Measurements from ENCODE around the gene DDX49. TPM values are rescaled to one million over a fixed set of nuclear protein-coding genes. Genes with fewer than 3 reads are reported as not detected.

Gene DDX49
- total RNA-seq, 1 experiment from 2014 or later = 51.9 TPM

DNA sequence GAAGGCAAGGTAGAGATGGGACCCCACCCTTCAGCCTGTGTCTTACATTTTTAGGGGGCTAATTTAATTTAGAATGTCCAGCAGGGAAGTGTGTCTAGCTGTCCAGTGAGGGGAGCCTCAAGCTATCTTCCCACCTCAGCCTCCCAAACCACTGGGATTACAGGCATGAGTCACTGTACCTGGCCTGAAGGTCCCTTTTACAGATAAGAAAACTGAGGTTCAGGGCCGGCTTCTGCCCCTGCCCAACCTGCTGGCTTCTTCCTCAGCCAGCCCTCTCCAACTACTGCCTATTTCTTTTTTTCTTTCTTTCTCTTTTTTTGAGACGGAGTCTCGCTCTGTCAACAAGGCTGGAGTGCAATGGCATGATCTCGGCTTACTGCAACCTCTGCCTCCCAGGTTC, 40.9 kb downstream of the DDX49 start:
- H2AFZ ChIP-seq (ENCODE audit: low read depth, low read length, poor library complexity, severe bottlenecking) = no peak overlapping the region
- CTCF ChIA-PET = no interaction called here
- no peaks in the 10 kb centered on the region for H3K27me3 ChIP-seq (ENCODE audit: insufficient read depth, low read length)
- ATAC-seq (no peak), DNase-seq (ENCODE audit: low read depth, low spot score) (no peak)
- intact Hi-C loops (cut with micrococcal nuclease) = no loop called here
- H3K9me2 ChIP-seq (ENCODE audit: insufficient read depth) = no peaks in the 10 kb centered on the region
- RAD21 ChIA-PET (ENCODE audit: low non-redundant PET in 1 of 2, low total read pairs in 2 of 2, uncharacterized antibody in 2 of 2, unreplicated experiment in 2 of 2) = no interaction called here
- no peak overlapping the region for H3K27ac ChIP-seq (ENCODE audit: low read depth, low read length)
- H3K9me3 ChIP-seq (ENCODE audit: control insufficient read depth in 1 of 2, insufficient read depth in 1 of 2, low read depth in 1 of 2, low read length in 2 of 2) = no peaks in the 10 kb centered on the region
- H3K4me3 ChIP-seq (replicated peaks in 1 of 2; ENCODE audit: low read depth in 1 of 2, low read length in 2 of 2) = no peak overlapping the region
- BruUV-seq (replicated peaks) = no TSS peak
- TF ChIP-seq CBX3 (IDR thresholded peaks at IDR 0.05; ENCODE audit: low read depth) (no peak), SRF (IDR thresholded peaks at IDR 0.05; ENCODE audit: low read depth) (no peak), ZFX (IDR thresholded peaks at IDR 0.05) (no peak), FOSL1 (IDR thresholded peaks at IDR 0.05; ENCODE audit: low read depth) (no peak), ZNF274 (IDR thresholded peaks at IDR 0.05; ENCODE audit: low read depth, low read length) (no peak), POLR2AphosphoS5 (IDR thresholded peaks at IDR 0.05; ENCODE audit: low read depth, low read length) (no peak), EGR1 (IDR thresholded peaks at IDR 0.05; ENCODE audit: low read depth) (no peak), EZH2 (IDR thresholded peaks at IDR 0.05) (no peak), ELF1 (IDR thresholded peaks at IDR 0.05; ENCODE audit: borderline replicate concordance, low read depth) (no peak), POLR2A (IDR thresholded peaks at IDR 0.05; ENCODE audit: borderline replicate concordance, extremely low read depth, insufficient read depth, insufficient read length) (no peak), RAD21 (IDR thresholded peaks at IDR 0.05; ENCODE audit: low read depth) (no peak), SIN3A (IDR thresholded peaks at IDR 0.05; ENCODE audit: low read depth) (no peak), CEBPB (IDR thresholded peaks at IDR 0.05; ENCODE audit: low read depth) (no peak), JUND (IDR thresholded peaks at IDR 0.05) (no peak), EZH2phosphoT487 (IDR thresholded peaks at IDR 0.05; ENCODE audit: borderline replicate concordance) (no peak), TCF7L2 (IDR thresholded peaks at IDR 0.05; ENCODE audit: borderline replicate concordance, extremely low read depth, insufficient read depth, insufficient read length) (no peak)
- TF ChIP-seq, protein P1, sequence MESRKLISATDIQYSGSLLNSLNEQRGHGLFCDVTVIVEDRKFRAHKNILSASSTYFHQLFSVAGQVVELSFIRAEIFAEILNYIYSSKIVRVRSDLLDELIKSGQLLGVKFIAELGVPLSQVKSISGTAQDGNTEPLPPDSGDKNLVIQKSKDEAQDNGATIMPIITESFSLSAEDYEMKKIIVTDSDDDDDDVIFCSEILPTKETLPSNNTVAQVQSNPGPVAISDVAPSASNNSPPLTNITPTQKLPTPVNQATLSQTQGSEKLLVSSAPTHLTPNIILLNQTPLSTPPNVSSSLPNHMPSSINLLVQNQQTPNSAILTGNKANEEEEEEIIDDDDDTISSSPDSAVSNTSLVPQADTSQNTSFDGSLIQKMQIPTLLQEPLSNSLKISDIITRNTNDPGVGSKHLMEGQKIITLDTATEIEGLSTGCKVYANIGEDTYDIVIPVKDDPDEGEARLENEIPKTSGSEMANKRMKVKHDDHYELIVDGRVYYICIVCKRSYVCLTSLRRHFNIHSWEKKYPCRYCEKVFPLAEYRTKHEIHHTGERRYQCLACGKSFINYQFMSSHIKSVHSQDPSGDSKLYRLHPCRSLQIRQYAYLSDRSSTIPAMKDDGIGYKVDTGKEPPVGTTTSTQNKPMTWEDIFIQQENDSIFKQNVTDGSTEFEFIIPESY (IDR thresholded peaks at IDR 0.05; ENCODE audit: extremely low read depth, insufficient replicate concordance, low read length) = no peak
- TF ChIP-seq, protein P2, sequence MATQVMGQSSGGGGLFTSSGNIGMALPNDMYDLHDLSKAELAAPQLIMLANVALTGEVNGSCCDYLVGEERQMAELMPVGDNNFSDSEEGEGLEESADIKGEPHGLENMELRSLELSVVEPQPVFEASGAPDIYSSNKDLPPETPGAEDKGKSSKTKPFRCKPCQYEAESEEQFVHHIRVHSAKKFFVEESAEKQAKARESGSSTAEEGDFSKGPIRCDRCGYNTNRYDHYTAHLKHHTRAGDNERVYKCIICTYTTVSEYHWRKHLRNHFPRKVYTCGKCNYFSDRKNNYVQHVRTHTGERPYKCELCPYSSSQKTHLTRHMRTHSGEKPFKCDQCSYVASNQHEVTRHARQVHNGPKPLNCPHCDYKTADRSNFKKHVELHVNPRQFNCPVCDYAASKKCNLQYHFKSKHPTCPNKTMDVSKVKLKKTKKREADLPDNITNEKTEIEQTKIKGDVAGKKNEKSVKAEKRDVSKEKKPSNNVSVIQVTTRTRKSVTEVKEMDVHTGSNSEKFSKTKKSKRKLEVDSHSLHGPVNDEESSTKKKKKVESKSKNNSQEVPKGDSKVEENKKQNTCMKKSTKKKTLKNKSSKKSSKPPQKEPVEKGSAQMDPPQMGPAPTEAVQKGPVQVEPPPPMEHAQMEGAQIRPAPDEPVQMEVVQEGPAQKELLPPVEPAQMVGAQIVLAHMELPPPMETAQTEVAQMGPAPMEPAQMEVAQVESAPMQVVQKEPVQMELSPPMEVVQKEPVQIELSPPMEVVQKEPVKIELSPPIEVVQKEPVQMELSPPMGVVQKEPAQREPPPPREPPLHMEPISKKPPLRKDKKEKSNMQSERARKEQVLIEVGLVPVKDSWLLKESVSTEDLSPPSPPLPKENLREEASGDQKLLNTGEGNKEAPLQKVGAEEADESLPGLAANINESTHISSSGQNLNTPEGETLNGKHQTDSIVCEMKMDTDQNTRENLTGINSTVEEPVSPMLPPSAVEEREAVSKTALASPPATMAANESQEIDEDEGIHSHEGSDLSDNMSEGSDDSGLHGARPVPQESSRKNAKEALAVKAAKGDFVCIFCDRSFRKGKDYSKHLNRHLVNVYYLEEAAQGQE (IDR thresholded peaks at IDR 0.05; ENCODE audit: low read depth) = no peak
- TF ChIP-seq, protein P3, sequence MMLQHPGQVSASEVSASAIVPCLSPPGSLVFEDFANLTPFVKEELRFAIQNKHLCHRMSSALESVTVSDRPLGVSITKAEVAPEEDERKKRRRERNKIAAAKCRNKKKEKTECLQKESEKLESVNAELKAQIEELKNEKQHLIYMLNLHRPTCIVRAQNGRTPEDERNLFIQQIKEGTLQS (IDR thresholded peaks at IDR 0.05) = no peak
- TF ChIP-seq, protein P4, sequence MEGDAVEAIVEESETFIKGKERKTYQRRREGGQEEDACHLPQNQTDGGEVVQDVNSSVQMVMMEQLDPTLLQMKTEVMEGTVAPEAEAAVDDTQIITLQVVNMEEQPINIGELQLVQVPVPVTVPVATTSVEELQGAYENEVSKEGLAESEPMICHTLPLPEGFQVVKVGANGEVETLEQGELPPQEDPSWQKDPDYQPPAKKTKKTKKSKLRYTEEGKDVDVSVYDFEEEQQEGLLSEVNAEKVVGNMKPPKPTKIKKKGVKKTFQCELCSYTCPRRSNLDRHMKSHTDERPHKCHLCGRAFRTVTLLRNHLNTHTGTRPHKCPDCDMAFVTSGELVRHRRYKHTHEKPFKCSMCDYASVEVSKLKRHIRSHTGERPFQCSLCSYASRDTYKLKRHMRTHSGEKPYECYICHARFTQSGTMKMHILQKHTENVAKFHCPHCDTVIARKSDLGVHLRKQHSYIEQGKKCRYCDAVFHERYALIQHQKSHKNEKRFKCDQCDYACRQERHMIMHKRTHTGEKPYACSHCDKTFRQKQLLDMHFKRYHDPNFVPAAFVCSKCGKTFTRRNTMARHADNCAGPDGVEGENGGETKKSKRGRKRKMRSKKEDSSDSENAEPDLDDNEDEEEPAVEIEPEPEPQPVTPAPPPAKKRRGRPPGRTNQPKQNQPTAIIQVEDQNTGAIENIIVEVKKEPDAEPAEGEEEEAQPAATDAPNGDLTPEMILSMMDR (IDR thresholded peaks at IDR 0.05 in 2 of 3, conservative IDR thresholded peaks at IDR 0.05 in 1 of 3; ENCODE audit: borderline replicate concordance in 1 of 3, insufficient read depth in 1 of 3, low read depth in 2 of 3, low read length in 2 of 3) = no peak
- H3K36me3 ChIP-seq (ENCODE audit: control insufficient read depth in 1 of 2, insufficient read depth in 2 of 2, low read length in 2 of 2) = no peaks in the 10 kb centered on the region
- no peak overlapping the region for H3K9ac ChIP-seq (ENCODE audit: low read length)
- H4K20me1 ChIP-seq (ENCODE audit: insufficient read depth) = no peaks in the 10 kb centered on the region
- H3K4me2 ChIP-seq (ENCODE audit: low read length) = no peak overlapping the region
- H3K4me1 ChIP-seq (ENCODE audit: control insufficient read depth in 1 of 2, insufficient read depth in 2 of 2, low read length in 2 of 2) = no peaks in the 10 kb centered on the region
- H3K79me2 ChIP-seq (ENCODE audit: insufficient read depth, low read length) = no peaks in the 10 kb centered on the region
- POLR2A ChIA-PET = no interaction called here

Measured in HCT116 (cell line).